Measurements from ENCODE around the gene ASTE1. TPM values are rescaled to one million over a fixed set of nuclear protein-coding genes. Genes with fewer than 3 reads are reported as not detected.

The ASTE1 gene
- total RNA-seq, 1 experiment from 2014 or later = 2.4 TPM

- ChIA-PET RAD21 (ENCODE audit: low non-redundant PET in 1 of 2, low total read pairs in 2 of 2, uncharacterized antibody in 2 of 2, unreplicated experiment in 2 of 2) (no interaction called here), CTCF (no interaction called here)
These were observed 1.1 kb downstream of the ASTE1 start for GRCh38 chr3:131025539-131025938.

More at GRCh38 chr3:131025539-131025938, 1.1 kb downstream of the ASTE1 start:
- no peak for ATAC-seq
- no peaks in the 10 kb centered on the region for H3K36me3 ChIP-seq (ENCODE audit: control insufficient read depth in 1 of 2, insufficient read depth in 2 of 2, low read length in 2 of 2)
- POLR2A ChIA-PET = no interaction called here
- no peak overlapping the region for H3K9ac ChIP-seq (ENCODE audit: low read length)
- no peak for DNase-seq (ENCODE audit: low read depth, low spot score)
- H3K4me3 ChIP-seq (replicated peaks in 1 of 2; ENCODE audit: low read depth in 1 of 2, low read length in 2 of 2) = peak overlapping the region in 1 of 2 experiments; percentile 64; a peak in 1 of 4 replicates
- no peaks in the 10 kb centered on the region for H3K9me2 ChIP-seq (ENCODE audit: insufficient read depth)
- peaks cover 11 to 16% of the 10 kb centered on the region in 2 experiments; a peak in 3 of 4 replicates for H3K4me1 ChIP-seq (ENCODE audit: control insufficient read depth in 1 of 2, insufficient read depth in 2 of 2, low read length in 2 of 2)
- H4K20me1 ChIP-seq (ENCODE audit: insufficient read depth) = no peaks in the 10 kb centered on the region
- no peak overlapping the region for H3K27ac ChIP-seq (ENCODE audit: low read depth, low read length)
- no peaks in the 10 kb centered on the region for H3K27me3 ChIP-seq (ENCODE audit: insufficient read depth, low read length)
- BruUV-seq (replicated peaks) = no TSS peak
- intact Hi-C loops (cut with micrococcal nuclease) = loop anchor here (5.0 to 10.0 kb wide), 2 partner anchors 477 to 1369 kb away; partner anchors contain the start of gene MRPL3
- TF ChIP-seq ZBTB33 (IDR thresholded peaks at IDR 0.05; ENCODE audit: extremely low read depth, insufficient replicate concordance, low read length) (no peak), REST (IDR thresholded peaks at IDR 0.05; ENCODE audit: low read depth) (no peak), CBX3 (IDR thresholded peaks at IDR 0.05; ENCODE audit: low read depth) (no peak), RAD21 (IDR thresholded peaks at IDR 0.05; ENCODE audit: low read depth) (no peak), JUND (IDR thresholded peaks at IDR 0.05) (no peak), SP1 (IDR thresholded peaks at IDR 0.05; ENCODE audit: low read depth) (no peak), ELF1 (IDR thresholded peaks at IDR 0.05; ENCODE audit: borderline replicate concordance, low read depth) (no peak), EZH2phosphoT487 (IDR thresholded peaks at IDR 0.05; ENCODE audit: borderline replicate concordance) (no peak), MAX (IDR thresholded peaks at IDR 0.05) (no peak), EGR1 (IDR thresholded peaks at IDR 0.05; ENCODE audit: low read depth) (no peak), POLR2A (IDR thresholded peaks at IDR 0.05; ENCODE audit: borderline replicate concordance, extremely low read depth, insufficient read depth, insufficient read length) (no peak), POLR2AphosphoS5 (IDR thresholded peaks at IDR 0.05; ENCODE audit: low read depth, low read length) (no peak), FOSL1 (IDR thresholded peaks at IDR 0.05; ENCODE audit: low read depth) (no peak), ZFX (IDR thresholded peaks at IDR 0.05) (no peak), CEBPB (IDR thresholded peaks at IDR 0.05; ENCODE audit: low read depth) (no peak), SIN3A (IDR thresholded peaks at IDR 0.05; ENCODE audit: low read depth) (no peak), ZNF274 (IDR thresholded peaks at IDR 0.05; ENCODE audit: low read depth, low read length) (no peak)
- no peaks in the 10 kb centered on the region for H3K9me3 ChIP-seq (ENCODE audit: control insufficient read depth in 1 of 2, insufficient read depth in 1 of 2, low read depth in 1 of 2, low read length in 2 of 2)
- no peak overlapping the region for H2AFZ ChIP-seq (ENCODE audit: low read depth, low read length, poor library complexity, severe bottlenecking)
- peak overlapping the region; percentile 92 for H3K4me2 ChIP-seq (ENCODE audit: low read length)
- H3K79me2 ChIP-seq (ENCODE audit: insufficient read depth, low read length) = no peaks in the 10 kb centered on the region
